ENCODE measurements around the gene IGF2BP2. TPM values are rescaled to one million over a fixed set of nuclear protein-coding genes. Genes with fewer than 3 reads are reported as not detected.
"Not testable (repeated sequence)": the region's sequence is repeated elsewhere in the genome, so short reads cannot be mapped to it uniquely, and the experiment has no call there.

Gene IGF2BP2
- polyA plus RNA-seq, 5 donors = 53.3 to 71.1 (median 67.7) TPM

GRCh38 chr3:185715091-185715490 is 109.8 kb downstream of the IGF2BP2 start:
- DNase-seq = no peak

DNA sequence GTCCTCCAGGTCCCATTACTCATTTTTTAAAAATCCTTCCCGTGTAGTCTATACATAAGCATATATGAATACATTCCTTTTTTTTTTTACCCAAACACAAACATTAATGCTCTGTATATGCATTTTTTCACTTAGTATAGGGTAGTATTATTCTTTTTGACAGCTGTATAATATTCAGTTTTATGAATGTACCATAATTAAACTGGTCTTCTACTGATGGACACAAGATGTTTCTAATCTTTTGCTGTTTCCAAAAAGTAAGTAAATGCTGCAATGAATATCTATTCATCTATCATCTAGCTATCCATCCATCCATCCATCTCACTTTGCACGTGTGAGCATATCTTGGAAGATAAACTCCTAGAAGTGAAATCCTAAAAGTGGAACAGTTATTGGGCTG is 110.8 kb downstream of the IGF2BP2 start:
- DNase-seq = no peak

DNA sequence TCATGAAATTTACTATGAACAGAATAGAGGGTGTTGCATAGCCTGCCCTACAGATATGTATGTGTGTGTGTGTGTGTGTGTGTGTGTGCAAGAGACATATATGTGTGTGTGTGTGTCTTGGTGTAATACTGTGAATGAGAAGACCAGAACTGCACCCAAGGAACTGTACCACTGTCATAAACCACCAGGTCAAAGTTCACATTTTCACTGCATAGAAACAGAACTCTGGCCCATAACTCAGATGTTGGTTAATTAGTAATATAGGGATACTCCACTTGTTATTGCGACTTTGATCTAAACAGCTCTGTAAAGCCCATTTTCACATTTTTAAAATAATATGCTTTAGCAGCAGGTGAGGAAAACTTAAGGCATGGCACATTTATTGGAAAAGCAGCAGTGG is 111.8 kb downstream of the IGF2BP2 start:
- DNase-seq = no peak

DNA sequence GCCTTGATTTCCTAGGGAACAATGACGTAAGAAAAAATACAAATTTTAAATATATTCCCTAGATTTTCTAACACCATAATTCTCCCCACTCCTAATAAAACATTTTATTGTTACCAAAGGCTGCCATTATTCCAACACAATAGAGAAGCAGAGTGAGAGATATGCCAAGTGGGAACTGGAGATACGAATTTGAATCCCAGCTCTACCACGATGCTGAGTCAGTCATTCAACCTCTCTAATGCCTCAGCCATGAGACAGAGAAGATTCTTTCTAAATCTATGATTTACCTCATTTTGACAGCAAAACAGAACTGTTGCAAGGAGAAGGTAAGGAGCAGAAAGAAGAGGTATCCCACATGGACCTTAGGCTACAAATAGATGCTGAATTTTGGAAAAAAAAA is 112.5 kb downstream of the IGF2BP2 start:
- DNase-seq = no peak

DNA sequence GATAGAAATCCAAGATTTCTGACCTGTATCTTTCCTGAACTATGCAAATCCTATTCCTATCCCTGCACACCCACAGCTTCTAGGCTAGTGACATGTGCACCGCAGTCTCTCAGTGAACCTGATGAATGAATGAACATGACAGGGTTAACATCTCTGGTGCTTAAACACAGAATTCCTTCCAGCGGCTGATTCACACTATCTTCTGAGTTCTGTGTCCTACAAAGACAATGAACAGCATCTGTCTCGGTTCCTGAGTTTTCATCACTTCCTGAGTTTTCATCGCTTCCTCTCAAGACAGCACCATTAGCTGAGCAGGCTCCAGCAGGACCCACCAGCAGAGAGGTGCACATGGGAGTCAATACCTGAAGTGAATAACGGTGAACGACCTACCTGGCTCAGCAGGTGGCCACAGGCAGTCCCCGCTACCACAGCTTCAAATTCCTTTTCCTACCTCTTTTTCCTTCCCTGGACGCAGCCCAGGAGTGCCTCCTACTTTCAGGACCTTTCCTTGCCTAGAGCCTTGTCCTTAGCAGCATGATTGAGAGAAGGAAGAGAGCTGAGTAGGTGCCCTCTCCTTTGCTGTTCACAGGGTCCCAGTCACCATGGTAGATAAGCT is 113.5 kb downstream of the IGF2BP2 start:
- no peak for DNase-seq

- no peak for DNase-seq
Measured at GRCh38 chr3:185709251-185709955, 115.4 kb downstream of the IGF2BP2 start.

GRCh38 chr3:185708392-185708791 is 116.5 kb downstream of the IGF2BP2 start:
- DNase-seq = no peak

DNA sequence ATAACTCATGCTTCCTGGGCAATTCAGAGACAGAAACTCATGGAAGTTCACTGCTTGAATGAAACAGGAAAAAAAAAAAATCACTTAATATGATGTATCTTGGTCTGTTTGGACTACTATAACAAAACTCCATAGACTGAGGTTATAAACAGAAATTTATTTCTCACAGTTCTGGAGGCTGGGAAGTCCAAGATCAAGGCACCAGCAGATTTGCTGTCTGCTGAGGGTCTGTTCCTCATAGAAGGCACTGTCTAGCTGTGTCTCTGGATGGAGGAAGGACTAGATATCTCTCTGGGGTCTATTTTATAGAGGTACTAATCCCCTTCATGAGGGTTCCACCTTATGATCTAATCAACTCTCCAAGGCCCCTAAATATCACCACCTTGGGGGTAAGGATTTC is 119.3 kb downstream of the IGF2BP2 start:
- DNase-seq = no peak

- no peak for DNase-seq
Measured at GRCh38 chr3:185702262-185703225, 122.3 kb downstream of the IGF2BP2 start.

- no peak for DNase-seq
Measured at GRCh38 chr3:185701611-185702261, 123.1 kb downstream of the IGF2BP2 start.

- no peak for DNase-seq
Measured at GRCh38 chr3:185699927-185700326, 124.9 kb downstream of the IGF2BP2 start.

DNA sequence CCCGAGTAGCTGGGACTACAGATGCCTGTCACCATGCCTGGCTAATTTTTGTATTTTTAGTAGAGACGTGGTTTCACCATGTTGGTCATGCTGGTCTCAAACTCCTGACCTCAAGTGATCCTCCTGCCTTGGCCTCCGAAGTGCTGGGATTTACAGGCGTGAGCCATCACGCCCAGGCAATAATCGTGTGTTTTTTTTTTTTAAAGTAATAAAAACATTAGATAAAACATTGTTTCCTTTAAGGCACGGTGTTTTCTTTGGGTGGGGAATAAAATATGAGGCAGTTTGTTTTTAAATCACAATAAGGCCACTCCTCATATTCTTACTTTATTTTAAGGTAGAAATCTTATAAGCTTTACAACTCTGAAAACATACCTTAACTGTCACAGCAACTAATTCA is 127.6 kb downstream of the IGF2BP2 start:
- DNase-seq = not testable (repeated sequence)

- no peak for DNase-seq
Measured at GRCh38 chr3:185696039-185696438, 128.8 kb downstream of the IGF2BP2 start.

GRCh38 chr3:185693985-185694653 is 130.7 kb downstream of the IGF2BP2 start:
- no peak for DNase-seq

DNA sequence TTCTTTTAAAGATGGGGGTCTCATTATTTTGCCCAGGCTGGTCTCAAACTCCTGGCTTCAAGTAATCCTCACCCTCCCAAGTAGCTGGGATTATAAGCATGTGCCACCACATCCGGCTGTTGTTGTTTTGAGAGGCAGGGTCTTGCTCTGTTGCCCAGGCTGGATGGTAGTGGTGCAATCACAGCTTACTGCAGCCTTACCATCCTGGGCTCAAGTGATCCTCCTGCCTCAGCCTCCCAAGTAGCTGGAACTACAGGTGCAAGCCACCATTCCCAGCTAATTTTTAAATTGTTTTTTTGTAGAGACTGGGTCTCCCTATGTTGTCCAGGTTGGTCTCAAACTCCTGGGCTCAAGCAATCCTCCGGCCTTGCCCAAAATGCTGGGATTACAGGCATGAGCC is 133.2 kb downstream of the IGF2BP2 start:
- DNase-seq = no peak

- no peak for DNase-seq
Measured at GRCh38 chr3:185687271-185687878, 137.5 kb downstream of the IGF2BP2 start.

- no peak for DNase-seq
Measured at GRCh38 chr3:185685231-185686035, 139.4 kb downstream of the IGF2BP2 start.

DNA sequence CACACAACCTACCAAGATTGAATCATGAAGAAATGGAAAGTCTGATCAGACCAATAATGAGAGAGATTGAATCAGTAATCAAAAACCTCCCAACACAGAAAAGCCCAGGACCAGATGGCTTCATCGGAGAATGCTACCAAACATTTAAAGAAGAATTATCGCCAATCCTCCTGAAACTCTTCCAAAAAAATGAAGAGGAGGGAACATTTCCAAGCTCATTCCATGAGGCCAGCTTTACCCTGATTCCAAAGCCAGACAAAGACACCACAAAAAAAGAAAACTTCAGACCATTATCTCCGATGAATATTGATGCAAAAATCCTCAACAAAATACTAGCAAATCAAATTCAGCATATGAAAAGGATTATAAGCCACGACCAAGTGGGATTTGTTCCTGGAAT is 144.6 kb downstream of the IGF2BP2 start:
- DNase-seq = no peak

DNA sequence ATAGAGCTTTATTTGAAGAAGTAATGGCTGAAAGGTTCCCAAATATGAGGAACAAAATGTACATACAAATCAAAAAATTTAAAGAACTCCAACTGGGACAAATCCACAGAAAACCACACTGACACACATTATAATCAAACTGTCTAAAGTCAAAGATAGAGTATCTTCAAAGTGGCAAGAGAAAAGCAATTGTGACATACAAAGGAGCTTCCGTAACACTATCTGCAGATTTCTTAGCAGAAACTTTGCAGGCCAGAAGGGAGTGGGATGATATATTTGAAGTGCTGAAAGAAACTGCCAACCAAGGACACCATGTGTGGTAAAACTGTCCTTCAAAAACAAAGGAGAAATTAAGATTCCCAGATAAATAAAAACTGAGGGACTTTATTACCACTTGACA is 146.8 kb downstream of the IGF2BP2 start:
- DNase-seq = no peak
